Transverse colon (tissue), 4 donors: ENCODE data around the gene MCTP2. TPM values are rescaled to one million over a fixed set of nuclear protein-coding genes. Genes with fewer than 3 reads are reported as not detected.

Source experiments
- DNase-seq: peaks from one replicate; pipeline ENCODE4 v3.0.0-alpha.2; 2019
- H3K27ac ChIP-seq, 4 donors: fragments of 200-600 bp; sonication (generic); 2 replicates each; pipeline ENCODE4 v1.5.1; 2016 to 2018; ENCODE audit warnings: inconsistent platforms in 4 of 4
- H3K27me3 ChIP-seq: fragments of 200-600 bp; sonication (generic); 2 replicates; pipeline ENCODE4 v1.5.1; 2017; ENCODE audit warnings: inconsistent platforms
- H3K36me3 ChIP-seq, 4 donors: fragments of 200-600 bp; sonication (generic); 2 replicates each; pipeline ENCODE4 v1.5.1; 2017 to 2019; ENCODE audit warnings: inconsistent platforms in 4 of 4
- H3K4me1 ChIP-seq, 4 donors: fragments of 200-600 bp; sonication (generic); 2 replicates each; pipeline ENCODE4 v1.5.1; 2017 to 2020; ENCODE audit warnings: inconsistent platforms in 4 of 4
- H3K4me3 ChIP-seq, 4 donors: fragments of 200-600 bp; sonication (generic); 1 replicate in 1 of 4; 2 replicates in 3 of 4; pipeline versions ENCODE4 v1.5.1 to v1.6.1; 2017 to 2019; ENCODE audit warnings: inconsistent platforms in 4 of 4
- H3K9me3 ChIP-seq, 2 donors: fragments of 200-600 bp; sonication (generic); 2 replicates each; pipeline ENCODE4 v1.5.1; 2017 to 2019; ENCODE audit warnings: inconsistent platforms in 2 of 2
- CTCF ChIP-seq, 5 experiments: fragments of 200-600 bp in 3 of 5; fragments of 450-650 bp in 2 of 5; sonication (generic) in 3 of 5; IDR thresholded peaks; 1 replicate in 2 of 5; 2 replicates in 3 of 5; pipeline ENCODE4 v1.5.1; 2016 to 2017; ENCODE audit warnings: antibody characterized with exemption in 5 of 5, inconsistent platforms in 3 of 5, mild to moderate bottlenecking in 2 of 5, moderate library complexity in 1 of 5
- EP300 ChIP-seq: sonication (generic); formaldehyde crosslinking; IDR thresholded peaks from one replicate; pipeline ENCODE4 v1.6.1; 2017; ENCODE audit warnings: antibody characterized with exemption, low read depth
- POLR2A ChIP-seq: fragments of 450-650 bp; IDR thresholded peaks from one replicate; pipeline ENCODE4 v1.6.1; 2016; ENCODE audit warnings: antibody characterized with exemption, mild to moderate bottlenecking, moderate library complexity
- POLR2AphosphoS5 ChIP-seq, 3 donors: sonication (generic); formaldehyde crosslinking; IDR thresholded peaks; one replicate each; pipeline ENCODE4 v1.6.1; 2016; ENCODE audit warnings: antibody characterized with exemption in 3 of 3
- WGBS, 2 donors: methylation state at CpG; one replicate each; pipeline ENCODE4 v1.1.5; 2018; ENCODE audit warnings: low coverage in 1 of 2; 5-methylcytosine and 5-hydroxymethylcytosine counted together
- in situ Hi-C, 4 donors: fragments of 200-750 bp; cut with MboI; loops; one replicate each; pipeline versions ENCODE4 v1.15.0 to v1.15.1; 2017; ENCODE audit warnings: low sequenced_read_pairs in 3 of 4, low pct_ligation_motif_present in 1 of 4, low pct_unique_long_range_greater_than_20kb in 1 of 4
- intact Hi-C: fragments of 100-400 bp; cut with DNase I; formaldehyde crosslinking; loops from one replicate; pipeline ENCODE4 v1.15.1; 2023; ENCODE audit warnings: low total_unique reads
- total RNA-seq, 4 donors: library from RNA; depleted of rRNA; stranded (reverse); fragments of >200 nt; gene quantifications; one replicate each; pipeline ENCODE4 v1.1.0, GENCODE V29; 2016

The MCTP2 gene
- total RNA-seq, 4 donors from 2014 or later: 108 to 409 (median 144) TPM

DNA sequence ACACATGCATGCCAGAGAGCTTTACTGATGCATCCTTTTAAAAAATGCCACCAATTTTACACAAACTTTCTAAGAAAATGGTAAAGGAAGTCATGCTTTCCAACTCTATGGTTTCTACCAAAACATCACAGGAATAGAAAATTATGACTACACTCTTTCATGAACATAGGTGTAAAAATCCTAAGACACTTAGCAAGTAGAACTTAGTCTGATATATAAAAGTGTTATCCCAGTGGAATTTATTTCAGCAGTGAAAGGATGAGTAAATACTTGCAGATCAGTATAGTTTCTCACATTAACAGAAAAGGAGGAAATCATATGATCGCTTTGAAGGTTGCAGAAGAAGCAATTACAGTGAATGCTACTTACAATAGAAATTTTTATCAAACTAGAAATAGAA, 43.4 kb downstream of the MCTP2 start:
- Histone ChIP-seq H3K9me3 (no peaks in the 10 kb centered on the region), H3K4me1 (peaks cover 0 to 9% (median 0%) of the 10 kb centered on the region in 4 donors), H3K27me3 (no peaks in the 10 kb centered on the region), H3K36me3 (no peaks in the 10 kb centered on the region), H3K27ac (no peak overlapping the region), H3K4me3 (no peak overlapping the region)
- intact Hi-C loops (no loop called here), in situ Hi-C loops (no loop called here)
- no peak for DNase-seq
- no peak for TF ChIP-seq CTCF (IDR thresholded peaks at IDR 0.05)
- no peak for TF ChIP-seq POLR2AphosphoS5 (IDR thresholded peaks at IDR 0.05)
- TF ChIP-seq POLR2A: no peak
- TF ChIP-seq EP300: no peak
- 75 to 93% methylated on average over 1 of the region's 1 CpG for WGBS, 2 donors

- H3K4me1 ChIP-seq: no peaks in the 10 kb centered on the region
- 70 to 80% methylated on average over 1 of the region's 1 CpG for WGBS, 2 donors
- intact Hi-C loops (no loop called here), in situ Hi-C loops (no loop called here)
- no peaks in the 10 kb centered on the region for H3K27me3 ChIP-seq
- no peak overlapping the region for H3K4me3 ChIP-seq
- H3K9me3 ChIP-seq: no peaks in the 10 kb centered on the region
- peaks cover 0 to 9% (median 0%) of the 10 kb centered on the region in 4 donors for H3K36me3 ChIP-seq
- no peak for DNase-seq
- no peak for TF ChIP-seq POLR2AphosphoS5 (IDR thresholded peaks at IDR 0.05)
- no peak for TF ChIP-seq POLR2A
- no peak for TF ChIP-seq CTCF (IDR thresholded peaks at IDR 0.05)
- no peak for TF ChIP-seq EP300
- H3K27ac ChIP-seq: no peak overlapping the region
Observed at GRCh38 chr15:94277485-94277884, 46.1 kb downstream of the MCTP2 start.

DNA sequence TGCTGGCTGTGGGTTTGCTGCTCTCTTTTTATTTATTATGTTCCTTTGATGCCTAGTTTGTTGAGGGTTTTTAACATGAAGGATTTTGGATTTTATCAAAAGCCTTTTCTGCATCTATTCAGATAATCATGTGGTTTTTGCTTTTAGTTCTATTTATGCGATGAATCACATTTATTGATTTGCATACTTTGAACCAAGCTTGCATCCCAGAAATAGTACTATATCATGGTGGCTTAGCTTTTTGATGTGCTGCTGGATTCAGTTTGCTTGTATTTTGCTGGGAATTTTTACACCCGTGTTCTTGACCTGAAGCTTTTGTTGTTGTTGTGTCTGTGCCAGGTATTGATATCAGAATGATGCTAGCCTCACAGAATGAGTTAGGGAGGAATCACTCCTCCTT, 48.4 kb downstream of the MCTP2 start:
- no peak for DNase-seq
- Histone ChIP-seq H3K36me3 (peaks cover 0 to 9% (median 0%) of the 10 kb centered on the region in 4 donors), H3K4me3 (no peak overlapping the region), H3K27ac (no peak overlapping the region), H3K27me3 (no peaks in the 10 kb centered on the region), H3K9me3 (no peaks in the 10 kb centered on the region), H3K4me1 (no peaks in the 10 kb centered on the region)
- in situ Hi-C loops (no loop called here), intact Hi-C loops (no loop called here)
- no peak for TF ChIP-seq POLR2A
- TF ChIP-seq CTCF (IDR thresholded peaks at IDR 0.05): no peak
- TF ChIP-seq EP300: no peak
- no peak for TF ChIP-seq POLR2AphosphoS5 (IDR thresholded peaks at IDR 0.05)
- WGBS, 2 donors: 77 to 83% methylated on average over 2 of the region's 2 CpGs

GRCh38 chr15:94280301-94280700, 48.9 kb downstream of the MCTP2 start:
- intact Hi-C loops: no loop called here
- 69 to 80% methylated on average over 3 of the region's 3 CpGs for WGBS, 2 donors

More at GRCh38 chr15:94280301-94280700, 48.9 kb downstream of the MCTP2 start:
- H3K27ac ChIP-seq: no peak overlapping the region
- DNase-seq: no peak
- no peak overlapping the region for H3K4me3 ChIP-seq
- H3K9me3 ChIP-seq: no peaks in the 10 kb centered on the region
- in situ Hi-C loops: no loop called here
- TF ChIP-seq POLR2A (no peak), POLR2AphosphoS5 (IDR thresholded peaks at IDR 0.05) (no peak), EP300 (no peak), CTCF (IDR thresholded peaks at IDR 0.05) (no peak)
- H3K27me3 ChIP-seq: no peaks in the 10 kb centered on the region
- H3K4me1 ChIP-seq: no peaks in the 10 kb centered on the region
- H3K36me3 ChIP-seq: peaks cover 0 to 9% (median 0%) of the 10 kb centered on the region in 4 donors
